HepG2 (cell line): ENCODE measurements around the gene JOSD2.

Source experiments
- CTCF ChIP-seq: sonication (generic); formaldehyde crosslinking; IDR thresholded peaks from 2 replicates; pipeline ENCODE4 v1.5.0; 2020; ENCODE audit warnings: mild to moderate bottlenecking, missing genetic modification reagents, moderate library complexity
- NBN ChIP-seq: fragments of 450-650 bp; conservative IDR thresholded peaks from 2 replicates; pipeline ENCODE4 v1.6.1; 2017
- ZNF598 ChIP-seq: sonication (generic); formaldehyde crosslinking; IDR thresholded peaks from 2 replicates; pipeline ENCODE4 v1.5.1; 2020; ENCODE audit warnings: mild to moderate bottlenecking, missing genetic modification reagents, borderline replicate concordance
- ZZZ3 ChIP-seq: sonication (generic); formaldehyde crosslinking; IDR thresholded peaks from 2 replicates; pipeline ENCODE4 v1.4.0; 2020; ENCODE audit warnings: missing genetic modification reagents, mild to moderate bottlenecking, borderline replicate concordance

- TF ChIP-seq CTCF (no peak), ZZZ3 (CRISPR knock-in tag) (no peak), NBN (no peak), ZNF598 (no peak)
Measured at GRCh38 chr19:50509366-50509765, 1.6 kb downstream of the JOSD2 start.
